Measurements from ENCODE around the gene ABCC4.

Gene ABCC4

GRCh38 chr13:94974015-94974951 lies 327.0 kb downstream of the ABCC4 start:
- Histone ChIP-seq H3K4me1 (no peaks in the 10 kb centered on the region), H3K4me3 (ENCODE audit: low read depth, low read length) (no peak overlapping the region), H3K9me3 (no peaks in the 10 kb centered on the region), H3K27me3 (peaks cover 71% of the 10 kb centered on the region), H3K36me3 (no peaks in the 10 kb centered on the region)
- TF ChIP-seq, protein P1, sequence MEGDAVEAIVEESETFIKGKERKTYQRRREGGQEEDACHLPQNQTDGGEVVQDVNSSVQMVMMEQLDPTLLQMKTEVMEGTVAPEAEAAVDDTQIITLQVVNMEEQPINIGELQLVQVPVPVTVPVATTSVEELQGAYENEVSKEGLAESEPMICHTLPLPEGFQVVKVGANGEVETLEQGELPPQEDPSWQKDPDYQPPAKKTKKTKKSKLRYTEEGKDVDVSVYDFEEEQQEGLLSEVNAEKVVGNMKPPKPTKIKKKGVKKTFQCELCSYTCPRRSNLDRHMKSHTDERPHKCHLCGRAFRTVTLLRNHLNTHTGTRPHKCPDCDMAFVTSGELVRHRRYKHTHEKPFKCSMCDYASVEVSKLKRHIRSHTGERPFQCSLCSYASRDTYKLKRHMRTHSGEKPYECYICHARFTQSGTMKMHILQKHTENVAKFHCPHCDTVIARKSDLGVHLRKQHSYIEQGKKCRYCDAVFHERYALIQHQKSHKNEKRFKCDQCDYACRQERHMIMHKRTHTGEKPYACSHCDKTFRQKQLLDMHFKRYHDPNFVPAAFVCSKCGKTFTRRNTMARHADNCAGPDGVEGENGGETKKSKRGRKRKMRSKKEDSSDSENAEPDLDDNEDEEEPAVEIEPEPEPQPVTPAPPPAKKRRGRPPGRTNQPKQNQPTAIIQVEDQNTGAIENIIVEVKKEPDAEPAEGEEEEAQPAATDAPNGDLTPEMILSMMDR (IDR thresholded peaks at IDR 0.05; ENCODE audit: low read depth, low read length): no peak
- no peak for DNase-seq

- no peak for DNase-seq
- Histone ChIP-seq H3K36me3 (no peaks in the 10 kb centered on the region), H3K9me3 (no peaks in the 10 kb centered on the region), H3K27me3 (peaks cover 75% of the 10 kb centered on the region), H3K4me3 (ENCODE audit: low read depth, low read length) (no peak overlapping the region), H3K4me1 (no peaks in the 10 kb centered on the region)
- TF ChIP-seq, protein P1 (IDR thresholded peaks at IDR 0.05; ENCODE audit: low read depth, low read length): no peak
These were observed 329.0 kb downstream of the ABCC4 start for GRCh38 chr13:94972262-94972661.

All from BE2C (cell line).